Right kidney (tissue), 9 donors: ENCODE results near the gene ZNF428.
"Not testable (repeated sequence)": the region's sequence is repeated elsewhere in the genome, so short reads cannot be mapped to it uniquely, and the experiment has no call there.

Experiments used
- DNase-seq: peaks from one replicate; pipeline ENCODE4 v3.0.0-alpha.2; 2016
- long read RNA-seq, 8 donors: transcript quantifications; one replicate each; lab custom pipeline, GENCODE V29; 2026

ZNF428 gene
- long read RNA-seq, donor 1, transcript ZNF428-201 (3 exons, 1,412 nt), result major isoform, 93 of 144 reads
- long read RNA-seq, donor 1, partial matches to known transcripts, result 47 of 144 reads
- long read RNA-seq, donor 1, other reads (novel, unspliced or antisense), result 0 of 144 reads
- long read RNA-seq, donor 2, transcript ZNF428-201 (3 exons, 1,412 nt), result major isoform, 66 of 80 reads
- long read RNA-seq, donor 2, partial matches to known transcripts, result 13 of 80 reads
- long read RNA-seq, donor 2, other reads (novel, unspliced or antisense), result 0 of 80 reads
- long read RNA-seq, donor 3, transcript ZNF428-201 (3 exons, 1,412 nt), result major isoform, 46 of 59 reads
- long read RNA-seq, donor 3, partial matches to known transcripts, result 12 of 59 reads
- long read RNA-seq, donor 3, other reads (novel, unspliced or antisense), result 0 of 59 reads
- long read RNA-seq, donor 4, transcript ZNF428-201 (3 exons, 1,412 nt), result major isoform, 79 of 220 reads
- long read RNA-seq, donor 4, partial matches to known transcripts, result 138 of 220 reads
- long read RNA-seq, donor 4, other reads (novel, unspliced or antisense), result 0 of 220 reads
- long read RNA-seq, donor 5, transcript ZNF428-201 (3 exons, 1,412 nt), result major isoform, 65 of 87 reads
- long read RNA-seq, donor 5, partial matches to known transcripts, result 18 of 87 reads
- long read RNA-seq, donor 5, other reads (novel, unspliced or antisense), result 0 of 87 reads
- long read RNA-seq, donor 6, transcript ZNF428-201 (3 exons, 1,412 nt), result major isoform, 81 of 107 reads
- long read RNA-seq, donor 6, partial matches to known transcripts, result 21 of 107 reads
- long read RNA-seq, donor 6, other reads (novel, unspliced or antisense), result 0 of 107 reads
- long read RNA-seq, donor 7, result 0 reads
- long read RNA-seq, donor 8, transcript ZNF428-201 (3 exons, 1,412 nt), result major isoform, 76 of 97 reads
- long read RNA-seq, donor 8, partial matches to known transcripts, result 16 of 97 reads
- long read RNA-seq, donor 8, other reads (novel, unspliced or antisense), result 0 of 97 reads

GRCh38 chr19:43619262-43620060 lies at the start of gene ZNF428:
Gene ZNF428 (minus strand): TSS chr19:43619629. CDS start chr19:43614304, 5,325 bp downstream.
- peak; percentile 98 for DNase-seq

GRCh38 chr19:43668406-43669109 lies 49.1 kb upstream of the ZNF428 start:
- peak; percentile 79 for DNase-seq

- DNase-seq, result peak; percentile 72
Measured at GRCh38 chr19:43667876-43668405, 48.5 kb upstream of the ZNF428 start.

- no peak for DNase-seq
Measured at GRCh38 chr19:43667126-43667875, 47.9 kb upstream of the ZNF428 start.

- no peak for DNase-seq
Measured at GRCh38 chr19:43664018-43664417, 44.6 kb upstream of the ZNF428 start.

- no peak for DNase-seq
Measured at GRCh38 chr19:43662487-43662886, 43.1 kb upstream of the ZNF428 start.

- DNase-seq, result no peak
Measured at GRCh38 chr19:43660971-43661360, 41.5 kb upstream of the ZNF428 start.

GRCh38 chr19:43660301-43660970 lies 41.0 kb upstream of the ZNF428 start:
- no peak for DNase-seq

GRCh38 chr19:43658494-43658893 lies 39.1 kb upstream of the ZNF428 start:
- DNase-seq, result no peak

GRCh38 chr19:43658001-43658400 lies 38.6 kb upstream of the ZNF428 start:
- no peak for DNase-seq

GRCh38 chr19:43656436-43656835 lies 37.0 kb upstream of the ZNF428 start:
- DNase-seq, result no peak

GRCh38 chr19:43652546-43652874 lies 33.1 kb upstream of the ZNF428 start:
- DNase-seq, result no peak

GRCh38 chr19:43651758-43652545 lies 32.5 kb upstream of the ZNF428 start:
- DNase-seq, result peak; percentile 45

- DNase-seq, result not testable (repeated sequence)
Measured at GRCh38 chr19:43650276-43650675, 30.8 kb upstream of the ZNF428 start.

GRCh38 chr19:43649514-43649913 lies 30.1 kb upstream of the ZNF428 start:
- no peak for DNase-seq

GRCh38 chr19:43648633-43649032 lies 29.2 kb upstream of the ZNF428 start:
- DNase-seq, result no peak

- DNase-seq, result no peak
Measured at GRCh38 chr19:43644181-43644580, 24.8 kb upstream of the ZNF428 start.

GRCh38 chr19:43643326-43643725 lies 23.9 kb upstream of the ZNF428 start:
- no peak for DNase-seq

GRCh38 chr19:43642531-43642930 lies 23.1 kb upstream of the ZNF428 start:
- no peak for DNase-seq
